ENCODE measurements around the gene DNMT3L. TPM values are rescaled to one million over a fixed set of nuclear protein-coding genes. Genes with fewer than 3 reads are reported as not detected.
"Not testable (repeated sequence)": the region's sequence is repeated elsewhere in the genome, so short reads cannot be mapped to it uniquely, and the experiment has no call there.

The DNMT3L gene
- total RNA-seq, 2 donors from 2014 or later, result not detected

- ATAC-seq (no peak), DNase-seq (no peak)
- intact Hi-C loops (cut with DNase I, micrococcal nuclease), result no loop called here
Observed at GRCh38 chr21:44283948-44284347, 22.3 kb upstream of the DNMT3L start.

DNA sequence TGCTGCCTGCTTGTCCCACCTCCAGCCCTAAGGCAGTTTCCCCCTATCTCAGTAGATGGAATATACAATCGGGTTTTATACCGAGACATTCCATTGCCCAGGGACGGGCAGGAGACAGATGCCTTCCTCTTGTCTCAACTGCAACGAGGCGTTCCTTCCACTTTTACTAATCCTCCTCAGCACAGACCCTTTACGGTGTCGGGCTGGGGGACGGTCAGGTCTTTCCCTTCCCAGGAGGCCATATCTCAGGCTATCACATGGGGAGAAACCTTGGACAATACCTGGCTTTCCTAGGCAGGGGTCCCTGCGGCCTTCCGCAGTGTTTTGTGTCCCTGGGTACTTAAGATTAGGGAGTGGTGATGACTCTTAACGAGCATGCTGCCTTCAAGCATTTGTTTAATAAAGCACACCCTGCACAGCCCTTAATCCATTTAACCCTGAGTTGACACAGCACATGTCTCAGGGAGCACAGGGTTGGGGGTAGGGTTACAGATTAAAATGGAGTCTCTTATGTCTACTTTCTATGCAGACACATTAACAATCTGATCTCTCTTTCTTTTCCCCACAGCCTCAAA, 21.6 kb upstream of the DNMT3L start:
- DNase-seq; intact Hi-C loops (cut with DNase I, micrococcal nuclease): not testable (repeated sequence)

GRCh38 chr21:44282370-44282769, 20.7 kb upstream of the DNMT3L start:
- intact Hi-C loops (cut with DNase I, micrococcal nuclease), result no loop called here
- no peak for ATAC-seq
- DNase-seq, result no peak

More for the DNA sequence above, 21.6 kb upstream of the DNMT3L start:
- ATAC-seq, result not testable (repeated sequence)

GRCh38 chr21:44281801-44282200, 20.1 kb upstream of the DNMT3L start:
- no peak for DNase-seq
- intact Hi-C loops (cut with DNase I, micrococcal nuclease), result no loop called here
- no peak for ATAC-seq

DNA sequence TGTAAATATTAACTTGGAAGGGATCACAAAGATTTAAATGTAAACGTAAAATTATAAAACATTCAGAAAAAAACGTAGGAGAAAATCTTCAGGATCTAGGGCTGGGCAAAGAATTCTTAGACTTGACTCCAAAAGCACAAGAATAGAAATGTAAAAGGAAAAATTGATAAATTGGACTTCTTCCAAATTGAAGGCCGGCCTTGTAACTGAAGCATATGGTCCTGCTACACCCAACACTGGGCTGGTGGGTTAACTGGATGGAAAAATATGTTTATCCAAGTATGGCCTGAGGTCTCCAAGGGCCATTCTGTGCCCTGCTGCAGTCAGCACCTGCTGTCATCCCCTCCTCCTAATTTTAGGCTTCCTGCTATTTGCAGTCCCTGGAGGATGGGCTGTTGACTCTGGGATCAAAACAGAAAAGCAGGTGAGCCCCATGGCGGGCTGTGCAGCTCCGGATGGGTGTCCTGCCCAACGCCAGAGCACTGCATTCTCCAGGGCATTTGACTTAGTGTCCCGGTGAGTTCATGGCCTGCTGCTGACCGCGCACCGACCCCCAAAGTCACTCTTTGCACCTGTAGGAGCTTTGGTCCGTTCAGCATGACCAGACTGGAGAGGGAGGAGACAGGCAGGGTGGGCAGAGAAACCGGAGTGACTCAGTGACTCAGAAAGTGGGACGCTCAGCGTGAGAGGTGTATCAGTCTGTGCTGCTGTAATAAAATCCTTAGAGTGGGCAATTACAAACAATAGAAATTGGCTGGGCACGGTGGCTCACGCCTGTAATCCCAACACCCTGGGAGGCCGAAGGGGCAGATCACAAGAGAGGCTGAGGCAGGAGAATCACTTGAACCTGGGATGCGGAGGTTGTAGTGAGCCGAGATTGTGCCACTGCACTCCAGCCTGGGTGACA, 17.9 kb upstream of the DNMT3L start:
- ATAC-seq (no peak), DNase-seq (no peak)
- intact Hi-C loops (cut with DNase I, micrococcal nuclease), result no loop called here

GRCh38 chr21:44275041-44275440, 13.3 kb upstream of the DNMT3L start:
- no peak for DNase-seq
- peak; percentile 71 for ATAC-seq
- intact Hi-C loops (cut with DNase I, micrococcal nuclease), result no loop called here

DNA sequence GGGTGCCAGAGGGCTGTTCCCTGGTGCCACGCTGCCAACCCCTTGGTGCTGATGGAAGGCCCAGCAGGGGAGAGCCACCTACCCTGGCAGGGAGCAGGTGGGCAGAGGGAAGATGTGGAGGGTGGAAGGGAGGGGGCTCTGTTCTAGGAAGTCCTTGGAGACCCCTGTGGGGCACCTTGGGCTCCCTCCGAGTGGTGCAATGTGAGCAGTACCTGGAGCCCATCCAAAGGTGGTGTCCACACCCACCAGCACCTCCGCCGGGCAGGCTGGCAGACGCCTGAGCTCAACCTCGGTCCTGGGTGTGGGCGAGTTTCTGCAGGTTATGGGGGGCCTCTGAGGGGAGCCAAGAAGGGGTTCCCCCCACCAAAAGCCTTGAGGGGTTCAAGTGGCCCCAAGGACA, 11.3 kb upstream of the DNMT3L start:
- ATAC-seq, result no peak

GRCh38 chr21:44272284-44272858, 10.7 kb upstream of the DNMT3L start:
- DNase-seq (no peak), ATAC-seq (no peak)

More for the DNA sequence above, 11.3 kb upstream of the DNMT3L start:
- intact Hi-C loops (cut with DNase I, micrococcal nuclease), result no loop called here
- DNase-seq, result no peak

GRCh38 chr21:44271558-44272283, 10.0 kb upstream of the DNMT3L start:
- intact Hi-C loops (cut with DNase I, micrococcal nuclease), result no loop called here
- no peak for ATAC-seq

More at GRCh38 chr21:44272284-44272858, 10.7 kb upstream of the DNMT3L start:
- intact Hi-C loops (cut with DNase I, micrococcal nuclease), result no loop called here

GRCh38 chr21:44269090-44269489, 7.4 kb upstream of the DNMT3L start:
- ATAC-seq (no peak), DNase-seq (no peak)
- intact Hi-C loops (cut with DNase I, micrococcal nuclease), result no loop called here

More at GRCh38 chr21:44271558-44272283, 10.0 kb upstream of the DNMT3L start:
- DNase-seq, result no peak

DNA sequence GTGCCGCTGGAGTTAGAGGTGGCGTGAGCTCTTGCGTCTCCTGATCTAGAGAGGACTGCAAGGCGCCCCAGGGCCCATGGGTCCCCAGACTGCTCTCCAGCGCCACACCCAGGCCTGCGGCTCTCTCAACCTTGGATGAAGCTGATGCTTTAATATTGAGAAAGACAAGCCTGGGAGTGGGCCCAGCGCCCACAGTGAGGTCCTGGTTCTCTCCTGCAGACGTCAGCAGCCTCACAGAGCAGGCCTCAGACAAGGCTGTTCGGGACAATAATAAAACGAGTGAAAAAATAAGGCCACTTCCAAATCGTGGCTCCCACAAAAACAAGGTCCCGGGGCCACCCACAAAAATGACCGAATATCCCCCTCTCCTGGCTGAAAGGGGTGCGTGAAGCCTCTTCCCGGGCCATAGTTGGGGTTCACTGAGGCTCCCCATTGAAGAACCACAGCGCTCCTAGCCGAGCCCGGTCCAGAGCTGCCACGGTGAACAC, 6.0 kb upstream of the DNMT3L start:
- peak in 1 of 2 donors; percentile 31 for DNase-seq
- intact Hi-C loops (cut with DNase I, micrococcal nuclease), result no loop called here
- ATAC-seq, result no peak

- no peak for ATAC-seq
- DNase-seq, result no peak
- intact Hi-C loops (cut with DNase I, micrococcal nuclease), result no loop called here
Observed at GRCh38 chr21:44265734-44266270, 4.1 kb upstream of the DNMT3L start.

- ATAC-seq (no peak), DNase-seq (no peak)
- intact Hi-C loops (cut with DNase I, micrococcal nuclease), result no loop called here
Observed at GRCh38 chr21:44263768-44264167, 2.1 kb upstream of the DNMT3L start.

- intact Hi-C loops (cut with DNase I, micrococcal nuclease), result no loop called here
- no peak for ATAC-seq
- no peak for DNase-seq
Observed at GRCh38 chr21:44263221-44263760, 1.6 kb upstream of the DNMT3L start.

DNA sequence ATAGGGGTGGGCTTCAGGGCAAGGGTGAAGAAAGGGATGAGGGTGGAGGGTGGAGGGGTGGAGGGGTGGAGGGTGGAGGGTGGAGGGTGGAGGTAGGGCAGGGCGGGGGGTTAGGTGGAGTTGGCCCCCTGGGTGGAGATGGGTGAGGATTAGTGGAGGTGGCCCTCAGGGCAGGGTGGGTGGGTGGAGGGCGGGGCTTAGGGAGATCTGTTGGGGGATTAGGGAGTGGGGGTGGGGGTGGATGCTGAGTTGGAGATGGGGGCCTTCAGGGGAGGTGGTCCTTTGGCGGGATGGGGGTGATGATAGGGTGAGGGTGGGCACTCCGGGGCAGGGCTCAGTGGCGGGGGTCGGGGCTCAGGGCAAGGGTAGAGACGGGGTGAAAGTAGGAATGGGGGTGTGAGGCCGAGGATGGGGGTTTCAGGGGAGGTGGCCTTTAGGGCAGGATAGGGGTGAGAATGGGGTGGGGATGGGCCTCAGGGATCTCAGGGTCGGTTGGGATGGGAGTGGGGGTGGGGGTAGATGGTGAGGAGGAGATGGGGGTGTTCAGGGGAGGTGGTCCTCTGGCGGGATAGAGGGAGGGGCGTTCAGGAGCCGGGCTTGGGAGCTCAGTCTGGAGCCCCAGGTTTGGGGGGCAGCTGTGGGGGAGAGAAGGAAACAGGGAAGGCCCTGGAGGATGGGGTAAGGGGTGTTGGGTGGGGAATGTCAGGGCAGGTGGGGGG, 800 bp upstream of the DNMT3L start:
- intact Hi-C loops (cut with DNase I, micrococcal nuclease), result no loop called here
- ATAC-seq, result no peak
- DNase-seq, result no peak

DNA sequence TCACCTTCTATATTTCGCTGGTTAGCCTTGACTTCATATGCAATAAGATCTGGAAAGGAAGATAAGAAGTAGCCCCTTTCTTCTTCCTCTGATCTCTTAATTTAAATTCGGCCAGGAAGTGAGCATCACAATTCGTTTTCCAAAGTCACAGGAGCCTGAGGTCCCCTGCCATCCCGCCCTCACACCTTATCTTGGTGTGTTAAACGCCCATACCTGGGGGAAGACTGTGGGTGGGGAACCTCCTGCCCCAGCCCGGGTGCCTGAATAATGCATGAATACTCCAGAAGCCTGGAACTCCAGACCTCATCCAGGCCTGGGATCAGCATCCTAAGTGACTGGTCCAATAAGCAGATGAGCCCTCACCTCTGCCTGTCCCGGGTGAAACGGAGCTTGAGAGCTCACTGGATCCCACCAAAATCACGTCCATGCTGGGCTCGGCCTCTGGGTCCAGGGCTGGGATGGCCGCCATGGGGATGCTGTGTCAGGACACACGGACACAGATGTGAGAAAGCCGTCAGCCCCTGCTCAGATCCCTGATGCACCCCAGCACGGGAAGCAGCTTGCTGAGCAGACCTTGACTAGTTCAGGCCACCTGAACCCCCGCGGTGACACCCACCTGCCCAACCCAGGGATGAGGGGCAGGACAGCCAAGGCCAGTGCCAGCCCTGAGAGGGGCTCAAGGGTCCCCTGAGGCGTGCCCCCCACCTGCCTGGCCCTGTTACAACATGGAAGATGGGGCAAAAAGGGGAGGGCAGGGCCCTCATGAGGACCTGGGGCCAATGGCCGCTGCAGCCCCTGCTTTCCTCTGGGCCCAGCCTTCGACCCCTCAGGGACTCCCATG, 686 bp downstream of the DNMT3L start:
- ATAC-seq (no peak), DNase-seq (no peak)
- intact Hi-C loops (cut with DNase I, micrococcal nuclease), result no loop called here

DNA sequence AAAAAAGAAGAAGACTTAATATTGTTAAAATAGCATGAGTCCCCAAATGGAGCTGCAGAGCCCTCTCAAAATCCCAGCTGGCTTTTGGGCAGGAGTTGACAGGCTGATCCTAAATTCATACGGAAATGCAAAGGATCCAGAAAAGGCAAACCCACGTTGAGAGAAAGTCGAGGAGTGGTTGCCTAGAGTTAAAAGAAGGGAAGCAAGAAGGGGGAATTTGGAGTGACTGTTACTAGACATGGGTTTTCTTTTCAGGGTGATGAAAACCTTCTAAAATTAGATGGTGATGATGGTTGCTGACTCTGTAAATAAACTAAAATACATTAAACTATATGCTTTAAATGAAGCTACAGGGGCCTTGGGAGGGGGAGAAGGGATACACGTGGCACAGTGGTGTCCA, 1.6 kb downstream of the DNMT3L start:
- intact Hi-C loops (cut with DNase I, micrococcal nuclease), result no loop called here
- DNase-seq (no peak), ATAC-seq (no peak)
